NCI-H2107 treated with DMSO at 0.1 percent for 48 hours (cell line): ENCODE results near the gene DUS2.

Experiments
- DNase-seq: peaks from one replicate; lab custom pipeline; 2025; ENCODE audit not compliant: unreplicated experiment; lab: John Stamatoyannopoulos, UW

Gene DUS2

GRCh38 chr16:68074850-68075555 lies 51.9 kb downstream of the DUS2 start:
- no peak for DNase-seq

GRCh38 chr16:68075980-68076379 lies 52.9 kb downstream of the DUS2 start:
- DNase-seq: no peak

GRCh38 chr16:68076560-68076959 lies 53.5 kb downstream of the DUS2 start:
- DNase-seq: no peak

- no peak for DNase-seq
These were observed 55.0 kb downstream of the DUS2 start for GRCh38 chr16:68077866-68078700.

GRCh38 chr16:68078701-68079375 lies 55.8 kb downstream of the DUS2 start:
- DNase-seq: no peak

GRCh38 chr16:68079376-68079625 lies 56.2 kb downstream of the DUS2 start:
- DNase-seq: no peak

- DNase-seq: no peak
These were observed 56.7 kb downstream of the DUS2 start for GRCh38 chr16:68079626-68080344.

GRCh38 chr16:68081861-68082628 lies 59.0 kb downstream of the DUS2 start:
- no peak for DNase-seq

GRCh38 chr16:68082629-68083238 lies 59.6 kb downstream of the DUS2 start:
- DNase-seq: no peak

- DNase-seq: no peak
These were observed 60.2 kb downstream of the DUS2 start for GRCh38 chr16:68083239-68083781.

GRCh38 chr16:68083861-68084503 lies 60.9 kb downstream of the DUS2 start:
- no peak for DNase-seq

GRCh38 chr16:68084504-68085258 lies 61.6 kb downstream of the DUS2 start:
- peak; percentile 90 for DNase-seq

GRCh38 chr16:68085259-68086071 lies 62.4 kb downstream of the DUS2 start, which contains the start of gene NFATC3:
TSS of gene NFATC3 (plus strand) at chr16:68085370. CDS start at chr16:68085682, 312 bp downstream.
- DNase-seq: peak; percentile 90

- DNase-seq: peak; percentile 56
These were observed 63.3 kb downstream of the DUS2 start for GRCh38 chr16:68086336-68086841.

GRCh38 chr16:68086860-68087268 lies 63.8 kb downstream of the DUS2 start:
- DNase-seq: peak; percentile 54

- no peak for DNase-seq
These were observed 64.6 kb downstream of the DUS2 start for GRCh38 chr16:68087688-68088087.

GRCh38 chr16:68088130-68088972 lies 65.3 kb downstream of the DUS2 start:
- no peak for DNase-seq
